Astrocyte of the cerebellum (primary cell): ENCODE data around the gene PLOD3.
"Not testable (repeated sequence)": the region's sequence is repeated elsewhere in the genome, so short reads cannot be mapped to it uniquely, and the experiment has no call there.

Experiments
- DNase-seq: peaks from one replicate; pipeline ENCODE4 v3.0.0-alpha.2; 2011; ENCODE audit warnings: low read depth
- H3K4me3 ChIP-seq: 2 replicates; pipeline ENCODE4 v1.5.1; 2011; ENCODE audit warnings: mild to moderate bottlenecking, low read depth, low read length, moderate library complexity
- in situ Hi-C: cut with HindIII; loops from 2 replicates; pipeline ENCODE4 v1.10.0; 2017; ENCODE audit warnings: low sequenced_read_pairs
- TF ChIP-seq, protein P1 (sequence below): IDR thresholded peaks from 2 replicates; pipeline ENCODE4 v1.5.1; 2012; ENCODE audit warnings: low read length, low read depth, moderate library complexity, mild to moderate bottlenecking; ENCODE audit errors: missing control alignments

The PLOD3 gene

DNA sequence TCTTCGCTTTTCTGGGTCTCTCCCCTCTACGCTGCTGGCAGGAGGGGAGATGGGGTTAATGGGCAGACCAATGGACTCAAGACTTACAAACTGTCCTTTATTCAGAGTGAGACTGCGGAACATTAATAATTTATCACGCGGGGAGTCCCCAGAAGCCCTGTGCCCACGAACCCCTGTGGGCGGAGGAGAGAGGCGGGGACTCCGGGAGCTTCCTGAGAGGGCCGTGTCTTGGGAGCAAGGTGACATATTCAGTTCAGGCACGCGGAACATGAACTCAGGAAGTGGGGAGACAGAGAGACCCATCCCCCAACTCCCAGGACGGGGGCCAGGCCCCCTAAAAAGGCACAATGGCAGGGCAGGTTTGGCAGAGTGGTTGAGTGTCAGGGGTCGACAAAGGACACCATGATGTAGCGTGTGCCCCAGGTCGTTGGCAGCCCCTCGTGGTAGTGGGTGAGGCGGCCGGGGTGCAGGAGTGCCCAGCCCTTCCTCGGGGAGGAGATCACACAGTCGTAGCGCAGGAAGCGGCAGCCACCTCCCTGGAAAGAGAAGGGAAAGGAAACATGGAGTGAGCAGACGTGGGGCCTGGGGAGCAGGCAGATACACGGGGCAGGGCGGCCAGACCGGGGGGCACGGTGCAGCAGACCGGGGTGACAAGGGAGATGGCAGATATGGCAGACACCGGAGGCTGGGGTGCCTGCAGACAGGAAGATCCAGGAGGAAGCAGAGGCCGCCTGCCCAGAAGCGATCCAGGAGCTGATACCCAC lies 11.3 kb downstream of the PLOD3 start:
- DNase-seq = no peak
- in situ Hi-C loops = no loop called here
- TF ChIP-seq, protein P1, sequence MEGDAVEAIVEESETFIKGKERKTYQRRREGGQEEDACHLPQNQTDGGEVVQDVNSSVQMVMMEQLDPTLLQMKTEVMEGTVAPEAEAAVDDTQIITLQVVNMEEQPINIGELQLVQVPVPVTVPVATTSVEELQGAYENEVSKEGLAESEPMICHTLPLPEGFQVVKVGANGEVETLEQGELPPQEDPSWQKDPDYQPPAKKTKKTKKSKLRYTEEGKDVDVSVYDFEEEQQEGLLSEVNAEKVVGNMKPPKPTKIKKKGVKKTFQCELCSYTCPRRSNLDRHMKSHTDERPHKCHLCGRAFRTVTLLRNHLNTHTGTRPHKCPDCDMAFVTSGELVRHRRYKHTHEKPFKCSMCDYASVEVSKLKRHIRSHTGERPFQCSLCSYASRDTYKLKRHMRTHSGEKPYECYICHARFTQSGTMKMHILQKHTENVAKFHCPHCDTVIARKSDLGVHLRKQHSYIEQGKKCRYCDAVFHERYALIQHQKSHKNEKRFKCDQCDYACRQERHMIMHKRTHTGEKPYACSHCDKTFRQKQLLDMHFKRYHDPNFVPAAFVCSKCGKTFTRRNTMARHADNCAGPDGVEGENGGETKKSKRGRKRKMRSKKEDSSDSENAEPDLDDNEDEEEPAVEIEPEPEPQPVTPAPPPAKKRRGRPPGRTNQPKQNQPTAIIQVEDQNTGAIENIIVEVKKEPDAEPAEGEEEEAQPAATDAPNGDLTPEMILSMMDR = no peak
- H3K4me3 ChIP-seq = no peak overlapping the region

DNA sequence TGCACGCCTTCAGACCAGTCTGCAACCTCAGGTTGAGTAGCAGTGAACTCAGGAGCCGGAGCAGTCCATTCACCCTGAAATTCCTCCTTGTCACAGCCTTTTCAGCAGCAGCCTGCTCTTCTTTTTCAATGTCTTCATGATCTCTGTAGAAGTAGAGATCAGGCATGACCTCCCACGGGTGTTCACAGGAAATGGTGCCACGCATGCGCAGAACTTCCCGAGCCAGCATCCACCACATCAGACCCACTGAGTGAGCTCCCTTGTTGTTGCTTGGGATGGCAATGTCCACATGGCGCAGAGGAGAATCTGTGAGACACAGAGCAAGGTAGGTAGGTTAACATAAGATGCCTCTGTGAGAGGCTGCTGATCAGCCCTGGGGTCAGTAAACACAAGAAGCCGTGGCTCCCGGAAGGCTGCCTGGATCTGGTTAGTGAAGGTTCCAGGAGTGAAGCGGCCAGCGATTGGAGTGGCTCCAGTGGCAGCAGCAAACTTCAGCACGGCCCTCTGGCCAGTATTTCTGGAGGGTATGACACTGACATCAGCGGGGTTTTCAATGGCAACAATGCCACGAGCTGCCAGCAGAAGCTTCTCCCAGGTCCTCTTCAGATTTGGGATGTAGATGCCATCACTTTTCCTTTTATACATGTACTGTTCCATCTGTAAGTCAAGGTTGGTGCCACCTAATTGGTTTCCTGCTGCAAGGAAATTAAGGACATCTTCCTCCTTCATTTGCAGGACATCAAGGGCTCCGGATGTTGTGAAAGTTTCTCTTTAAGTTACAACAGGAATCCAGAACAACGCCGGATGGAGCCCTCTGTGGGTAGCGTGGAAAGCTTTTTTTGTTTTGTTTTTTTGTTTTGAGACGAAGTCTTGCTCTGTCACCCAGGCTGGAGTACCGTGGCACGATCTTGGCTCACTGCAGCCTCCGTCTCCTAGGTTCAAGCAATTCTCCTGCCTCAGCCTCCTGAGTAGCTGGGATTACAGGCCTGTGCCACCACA lies 13.3 kb downstream of the PLOD3 start:
- in situ Hi-C loops, DNase-seq: not testable (repeated sequence)

DNA sequence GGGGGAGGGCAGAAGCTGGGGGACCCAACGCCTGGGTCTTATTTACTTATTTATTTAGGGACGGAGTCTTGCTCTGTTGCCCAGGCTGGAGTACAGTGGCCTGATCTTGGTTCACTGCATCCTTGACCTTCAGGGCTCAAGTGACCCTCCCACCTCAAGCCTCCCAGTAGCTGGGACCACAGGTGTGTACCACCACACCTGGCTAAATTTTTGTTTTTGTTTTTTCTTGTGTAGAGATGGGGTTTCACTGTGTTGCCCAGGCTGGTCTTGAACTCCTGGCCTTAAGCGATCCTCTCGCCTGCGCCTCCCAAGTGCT lies 14.8 kb downstream of the PLOD3 start:
- no peak for DNase-seq
- in situ Hi-C loops = no loop called here
- H3K4me3 ChIP-seq = no peak overlapping the region
- TF ChIP-seq, protein P1 = no peak

More for the DNA sequence above, 13.3 kb downstream of the PLOD3 start:
- not testable (repeated sequence) for H3K4me3 ChIP-seq

DNA sequence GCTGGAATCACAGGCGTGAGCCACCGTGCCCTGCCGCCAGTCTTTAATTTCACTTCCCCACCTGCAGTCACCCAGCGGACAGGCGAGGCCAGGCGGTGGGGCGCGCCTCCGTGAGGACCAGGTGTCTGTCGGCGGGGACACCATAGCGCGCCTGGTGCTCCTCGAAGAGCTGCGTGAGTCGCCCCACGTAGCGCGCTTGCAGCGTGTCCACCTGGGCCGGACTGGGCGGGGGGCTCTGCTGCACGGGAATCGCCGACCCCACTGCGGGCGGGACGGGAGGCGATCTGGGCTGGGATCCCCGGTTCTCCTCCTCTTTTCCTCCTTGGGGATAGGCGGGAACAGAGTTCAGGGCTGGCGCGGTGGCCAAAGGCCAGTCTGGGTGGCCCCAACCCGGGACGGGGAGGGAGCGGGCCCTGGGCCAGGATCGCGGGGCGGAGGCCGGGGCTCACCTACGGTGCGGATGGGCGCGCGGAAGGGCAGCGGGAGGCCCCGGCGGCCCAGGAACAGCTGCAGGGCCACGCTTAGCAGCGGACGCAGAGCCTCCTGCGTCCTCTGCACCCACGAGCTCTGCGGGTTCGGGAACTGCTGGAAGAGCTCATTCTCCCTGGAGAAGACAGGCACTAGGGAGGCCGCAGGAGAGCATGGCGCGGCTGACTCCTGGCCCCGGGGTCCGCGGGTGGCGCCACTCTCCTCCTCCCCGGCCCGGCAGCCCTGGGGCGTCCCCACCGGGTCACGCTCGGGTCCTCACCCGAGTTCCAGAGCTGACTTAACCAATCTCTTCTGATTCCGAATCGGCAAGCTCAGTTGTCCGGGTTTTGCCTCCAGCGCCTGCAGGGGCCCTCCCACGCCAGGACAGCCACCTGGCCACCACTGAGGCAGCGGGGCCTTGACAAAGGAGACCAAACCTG lies 15.4 kb downstream of the PLOD3 start:
- DNase-seq = no peak
- H3K4me3 ChIP-seq = peak overlapping the region; percentile 12
- TF ChIP-seq, protein P1 = no peak
- in situ Hi-C loops = no loop called here

DNA sequence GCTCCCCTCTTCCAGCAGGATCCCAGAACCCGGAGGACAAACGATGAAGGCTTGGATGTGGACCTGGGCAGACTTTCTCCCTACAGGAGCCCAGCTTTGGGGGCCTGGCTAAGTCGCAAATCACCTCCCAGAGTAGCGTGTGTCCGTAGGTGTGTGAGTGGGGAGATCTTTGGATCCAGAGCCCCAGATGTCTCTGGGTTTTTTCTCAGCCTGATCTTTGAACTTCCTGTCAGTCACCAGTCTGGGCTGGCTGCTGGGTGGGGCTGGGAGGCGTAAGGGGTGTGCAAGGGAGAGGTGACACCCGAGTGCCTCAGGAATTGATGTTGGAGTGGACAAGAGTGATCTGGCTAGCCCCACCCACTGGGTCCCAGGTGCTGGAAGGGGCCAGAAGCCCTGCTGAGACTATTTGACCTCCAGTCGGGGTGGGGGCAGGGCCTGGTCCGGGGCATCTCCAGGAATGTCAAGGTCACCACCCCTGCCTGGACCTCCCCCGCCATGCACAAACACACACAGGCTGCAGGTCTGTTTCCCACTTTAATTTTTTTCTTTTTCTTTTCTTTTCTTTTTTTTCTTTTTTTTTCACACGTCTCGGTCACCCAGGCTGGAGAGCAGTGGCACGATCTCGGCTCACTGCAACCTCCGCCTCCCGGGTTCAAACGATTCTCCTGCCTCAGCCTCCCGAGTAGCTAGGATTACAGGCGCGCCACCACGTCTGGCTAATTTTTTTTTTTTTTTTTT lies 16.4 kb downstream of the PLOD3 start, which contains the start of gene MOGAT3:
TSS of gene MOGAT3 (minus strand) at position 175 of the 738 bp plus-strand sequence. CDS start 182 bp downstream, outside the sequence.
- in situ Hi-C loops = no loop called here
- no peak for DNase-seq
- H3K4me3 ChIP-seq = peak within 1 kb of the TSS; percentile 12
- TF ChIP-seq, protein P1 = no peak

DNA sequence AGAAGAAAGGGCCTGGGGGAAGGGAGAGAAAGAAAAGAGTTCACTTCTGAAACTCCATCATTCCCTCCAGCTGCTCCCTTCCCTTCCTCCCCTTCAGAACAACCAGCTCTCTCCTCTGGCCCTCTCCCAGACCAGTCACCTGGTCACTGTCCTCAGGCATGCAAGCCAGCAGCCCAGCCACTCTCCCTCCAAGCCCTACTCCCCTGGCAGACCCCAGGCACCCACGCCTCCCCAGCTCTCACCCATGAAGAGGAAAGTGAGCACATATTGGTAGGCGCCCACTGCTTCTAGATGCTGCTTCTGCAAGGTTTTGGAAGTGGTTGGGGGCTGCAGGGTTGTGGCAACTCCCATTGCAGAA lies 16.9 kb downstream of the PLOD3 start:
- in situ Hi-C loops = no loop called here
- TF ChIP-seq, protein P1 = no peak
- no peak overlapping the region for H3K4me3 ChIP-seq
- DNase-seq = no peak

DNA sequence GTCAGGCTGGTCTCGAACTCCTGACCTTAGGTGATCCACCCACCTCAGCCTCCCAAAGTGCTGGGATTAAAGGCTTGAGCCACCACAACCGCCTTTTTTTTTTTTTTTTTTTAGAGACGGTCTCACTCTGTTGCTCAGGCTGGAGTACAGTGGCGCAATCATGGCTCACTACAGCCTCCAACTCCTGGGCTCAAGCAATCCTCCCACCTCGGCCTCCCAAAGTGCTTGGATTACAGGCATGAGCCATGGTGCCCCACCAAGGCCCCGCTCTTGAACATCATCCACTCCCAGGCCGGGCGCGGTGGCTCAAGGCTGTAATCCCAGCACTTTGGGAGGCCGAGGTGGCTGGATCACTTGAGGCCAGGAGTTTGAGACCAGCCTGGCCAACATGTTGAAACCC lies 17.9 kb downstream of the PLOD3 start:
- DNase-seq, in situ Hi-C loops, H3K4me3 ChIP-seq: not testable (repeated sequence)
